NB4 (cell line): Measurements from ENCODE around the gene DDAH1.

Source experiments
- MYC ChIP-seq: IDR thresholded peaks from 2 replicates; pipeline ENCODE4 v1.6.1; 2011; ENCODE audit warnings: low read depth, low read length
- POLR2A ChIP-seq: IDR thresholded peaks from 2 replicates; pipeline ENCODE4 v1.6.1; 2011; ENCODE audit warnings: mild to moderate bottlenecking; ENCODE audit not compliant: insufficient read length; ENCODE audit errors: extremely low read depth
- TF ChIP-seq, protein P1 (sequence below): IDR thresholded peaks from one replicate; pipeline ENCODE4 v1.5.1; 2012; ENCODE audit warnings: low read depth, low read length
- TF ChIP-seq, protein P2 (sequence below): IDR thresholded peaks from 2 replicates; pipeline ENCODE4 v1.6.1; 2011; ENCODE audit warnings: low read depth, low read length

DNA sequence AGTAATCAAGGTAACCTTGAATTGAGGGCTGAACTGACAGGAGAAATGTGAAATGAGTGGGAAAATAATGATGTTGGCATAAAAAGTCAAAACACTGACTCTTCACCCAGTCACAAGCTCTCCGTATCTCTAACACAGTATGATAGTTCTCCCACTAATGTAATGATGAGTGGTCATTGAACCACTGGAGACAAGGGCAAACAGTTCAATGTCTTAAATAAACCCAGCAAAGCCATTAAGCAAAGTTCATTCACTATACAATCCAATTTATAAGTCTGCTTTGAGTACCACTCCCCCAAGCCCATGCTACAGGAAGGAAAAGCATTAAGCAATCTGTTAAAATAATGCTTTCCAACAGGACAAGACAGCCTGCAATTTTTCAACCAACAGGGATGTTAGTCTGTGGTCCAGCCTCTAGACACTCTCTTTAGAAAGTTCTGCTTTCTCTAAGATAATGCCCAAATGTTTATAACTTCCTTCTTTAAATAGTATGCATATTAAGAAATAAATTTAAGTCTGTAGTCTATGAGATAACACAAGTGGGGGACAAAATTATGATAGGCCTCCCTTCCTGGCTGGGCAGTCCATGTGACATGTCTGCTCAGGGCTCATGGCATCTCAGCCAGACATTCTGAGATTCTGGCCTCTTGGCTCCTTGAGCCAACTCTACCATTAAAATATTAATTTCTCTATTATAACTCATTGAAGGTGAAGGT lies 25.5 kb upstream of the DDAH1 start:
- TF ChIP-seq, protein P1, sequence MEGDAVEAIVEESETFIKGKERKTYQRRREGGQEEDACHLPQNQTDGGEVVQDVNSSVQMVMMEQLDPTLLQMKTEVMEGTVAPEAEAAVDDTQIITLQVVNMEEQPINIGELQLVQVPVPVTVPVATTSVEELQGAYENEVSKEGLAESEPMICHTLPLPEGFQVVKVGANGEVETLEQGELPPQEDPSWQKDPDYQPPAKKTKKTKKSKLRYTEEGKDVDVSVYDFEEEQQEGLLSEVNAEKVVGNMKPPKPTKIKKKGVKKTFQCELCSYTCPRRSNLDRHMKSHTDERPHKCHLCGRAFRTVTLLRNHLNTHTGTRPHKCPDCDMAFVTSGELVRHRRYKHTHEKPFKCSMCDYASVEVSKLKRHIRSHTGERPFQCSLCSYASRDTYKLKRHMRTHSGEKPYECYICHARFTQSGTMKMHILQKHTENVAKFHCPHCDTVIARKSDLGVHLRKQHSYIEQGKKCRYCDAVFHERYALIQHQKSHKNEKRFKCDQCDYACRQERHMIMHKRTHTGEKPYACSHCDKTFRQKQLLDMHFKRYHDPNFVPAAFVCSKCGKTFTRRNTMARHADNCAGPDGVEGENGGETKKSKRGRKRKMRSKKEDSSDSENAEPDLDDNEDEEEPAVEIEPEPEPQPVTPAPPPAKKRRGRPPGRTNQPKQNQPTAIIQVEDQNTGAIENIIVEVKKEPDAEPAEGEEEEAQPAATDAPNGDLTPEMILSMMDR: no peak
- TF ChIP-seq POLR2A (no peak), MYC (no peak)
- TF ChIP-seq, protein P2, sequence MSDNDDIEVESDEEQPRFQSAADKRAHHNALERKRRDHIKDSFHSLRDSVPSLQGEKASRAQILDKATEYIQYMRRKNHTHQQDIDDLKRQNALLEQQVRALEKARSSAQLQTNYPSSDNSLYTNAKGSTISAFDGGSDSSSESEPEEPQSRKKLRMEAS: no peak
